Muscle of back (tissue), 11 donors: Measurements from ENCODE around the gene SCRN3. TPM values are rescaled to one million over a fixed set of nuclear protein-coding genes. Genes with fewer than 3 reads are reported as not detected.
"Not testable (repeated sequence)": the region's sequence is repeated elsewhere in the genome, so short reads cannot be mapped to it uniquely, and the experiment has no call there.

Experiments
- DNase-seq, 3 donors: peaks; one replicate each; pipeline versions ENCODE4 v3.0.0 to v3.0.0-alpha.2; 2013
- polyA plus RNA-seq, 10 donors: library from polyadenylated mRNA; unstranded; fragments of 120-200 nt; gene quantifications; one replicate each; pipeline ENCODE4 v1.2.1, GENCODE V29; 2013; ENCODE audit not compliant: insufficient read length in 10 of 10

SCRN3 gene
- polyA plus RNA-seq, 10 donors: 26.2 to 37.5 (median 31.2) TPM

- DNase-seq: no peak
These were observed 5.3 kb downstream of the SCRN3 start for GRCh38 chr2:174400853-174401252.

DNA sequence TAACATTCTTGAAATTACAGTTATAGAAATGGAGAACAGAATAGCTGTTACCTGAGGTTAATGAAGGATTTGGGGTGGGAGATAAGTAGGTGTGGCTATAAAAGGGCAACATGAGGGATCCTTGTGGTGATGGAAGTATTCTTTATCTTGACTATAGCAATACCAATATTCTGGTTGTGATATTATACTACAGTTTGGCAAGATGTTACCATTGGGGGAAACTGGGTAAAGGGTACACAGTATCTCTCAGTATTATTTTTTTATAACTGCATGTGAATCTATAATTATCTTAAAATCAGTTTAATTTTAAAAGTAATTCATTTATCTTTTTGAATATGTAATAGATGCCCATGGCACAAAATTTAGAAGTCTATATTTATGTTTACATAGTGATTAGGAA, 8.1 kb downstream of the SCRN3 start:
- no peak for DNase-seq

DNA sequence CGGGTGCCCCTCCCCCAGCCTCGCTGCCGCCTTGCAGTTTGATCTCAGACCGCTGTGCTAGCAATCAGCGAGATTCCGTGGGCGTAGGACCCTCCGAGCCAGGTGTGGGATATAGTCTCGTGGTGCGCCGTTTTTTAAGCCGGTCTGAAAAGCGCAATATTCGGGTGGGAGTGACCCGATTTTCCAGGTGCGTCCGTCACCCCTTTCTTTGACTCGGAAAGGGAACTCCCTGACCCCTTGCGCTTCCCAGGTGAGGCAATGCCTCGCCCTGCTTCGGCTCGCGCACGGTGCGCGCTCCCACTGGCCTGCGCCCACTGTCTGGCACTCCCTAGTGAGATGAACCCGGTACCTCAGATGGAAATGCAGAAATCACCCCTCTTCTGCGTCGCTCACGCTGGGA, 14.5 kb downstream of the SCRN3 start:
- not testable (repeated sequence) for DNase-seq

DNA sequence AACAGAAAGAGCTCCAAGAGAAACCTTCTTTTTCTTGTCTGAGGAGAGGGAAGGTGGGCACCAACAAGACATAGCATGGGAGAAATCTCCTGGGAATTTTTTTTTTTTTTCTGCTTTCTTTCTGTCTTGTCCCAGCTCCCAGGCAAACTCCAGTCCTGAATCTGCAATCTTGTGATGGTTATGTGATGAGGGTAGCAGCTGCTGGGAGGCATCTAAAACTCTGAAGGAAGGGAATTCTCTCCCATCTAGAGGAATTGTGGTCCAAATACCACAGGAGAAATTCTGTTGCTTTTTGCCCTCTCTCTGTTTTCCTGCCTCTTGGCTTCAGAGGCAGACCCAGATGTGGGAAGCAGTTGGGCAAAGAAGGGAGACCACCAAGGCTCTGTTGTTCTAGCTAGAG, 16.7 kb downstream of the SCRN3 start:
- DNase-seq: no peak

DNA sequence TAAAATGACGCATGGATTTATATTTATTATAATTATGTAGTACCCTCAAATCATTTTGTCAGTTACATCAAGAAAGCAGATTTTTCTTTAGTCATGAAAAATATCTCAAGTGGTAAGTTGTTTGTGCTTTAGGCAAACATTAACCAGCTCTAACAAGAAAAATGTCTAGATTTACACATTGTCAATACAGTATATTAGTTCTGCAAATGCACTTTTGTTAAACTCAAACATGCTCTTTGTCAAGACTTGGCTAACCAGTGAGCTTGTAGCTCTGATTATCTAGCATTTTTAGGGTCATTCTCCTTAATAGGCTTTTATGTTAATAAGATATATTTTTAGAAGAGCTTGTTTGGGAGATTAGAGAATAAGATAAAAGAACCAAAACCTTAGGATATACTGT, 32.7 kb downstream of the SCRN3 start:
- DNase-seq: no peak

- DNase-seq: no peak
These were observed 34.5 kb downstream of the SCRN3 start for GRCh38 chr2:174430066-174430465.

GRCh38 chr2:174431902-174432301, 36.4 kb downstream of the SCRN3 start:
- DNase-seq: no peak

DNA sequence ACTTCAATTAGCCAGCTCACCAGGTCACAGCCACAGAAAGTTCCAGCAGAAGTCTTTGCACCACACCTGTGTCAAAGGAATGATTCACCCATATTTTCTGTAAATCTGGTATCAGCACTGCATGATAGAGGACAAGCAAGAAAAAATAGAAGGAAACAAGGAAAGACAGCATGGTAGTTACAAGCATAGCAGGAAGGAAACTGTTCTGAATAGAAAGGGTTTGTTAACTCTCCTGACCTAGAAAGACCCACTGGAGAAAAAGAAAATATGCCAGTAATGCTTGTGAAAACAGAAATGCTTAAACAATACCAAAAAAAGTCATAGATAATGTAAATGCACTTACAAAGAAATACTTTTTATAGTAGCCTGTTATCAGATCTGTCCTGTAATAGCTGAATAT, 40.8 kb downstream of the SCRN3 start:
- no peak for DNase-seq

GRCh38 chr2:174438146-174438886, 42.8 kb downstream of the SCRN3 start:
- DNase-seq: peak in 2 of 3 donors; percentile 4 to 10

DNA sequence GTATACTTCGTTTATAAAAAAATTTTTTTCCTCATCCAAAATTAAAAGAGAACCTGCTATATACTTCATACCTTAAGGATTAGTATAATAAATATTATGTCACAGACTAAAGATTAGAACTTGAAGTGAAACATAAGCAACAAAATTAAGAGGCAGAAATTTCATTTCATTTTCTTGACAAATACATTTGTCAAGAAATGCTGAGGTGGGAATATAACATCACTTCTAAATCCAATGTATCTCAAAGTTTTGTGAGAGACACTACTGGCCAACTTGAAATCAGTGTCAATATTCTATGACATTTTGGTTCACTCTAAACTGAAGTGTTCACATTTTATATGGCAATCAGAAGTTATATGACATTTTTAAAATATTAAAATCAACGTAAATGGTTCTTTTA, 43.8 kb downstream of the SCRN3 start:
- no peak for DNase-seq

GRCh38 chr2:174439950-174440349, 44.4 kb downstream of the SCRN3 start:
- DNase-seq: no peak

- peak in 2 of 3 donors; percentile 32 to 65 for DNase-seq
These were observed 47.3 kb downstream of the SCRN3 start for GRCh38 chr2:174442546-174443510.

GRCh38 chr2:174444761-174445160, 49.2 kb downstream of the SCRN3 start:
- peak in 1 of 3 donors; percentile 26 for DNase-seq

DNA sequence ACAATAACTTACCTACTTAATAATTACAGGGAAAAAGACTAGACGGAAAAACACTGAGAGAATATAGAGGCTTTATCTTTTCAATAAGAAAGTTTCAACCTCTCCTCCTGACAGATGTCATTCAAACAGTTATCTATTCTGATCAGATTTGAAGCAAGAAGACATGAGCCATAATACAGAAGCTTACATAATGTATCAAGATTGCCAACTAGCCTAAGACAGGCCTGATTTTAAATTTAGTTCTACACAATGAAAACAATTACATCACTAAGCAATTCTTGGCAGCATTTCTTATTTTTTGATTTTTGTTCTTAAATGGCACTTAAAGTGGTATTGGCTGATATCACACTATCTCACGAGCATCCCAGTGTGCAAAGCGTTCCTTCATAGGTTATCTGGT, 49.7 kb downstream of the SCRN3 start:
- DNase-seq: no peak

DNA sequence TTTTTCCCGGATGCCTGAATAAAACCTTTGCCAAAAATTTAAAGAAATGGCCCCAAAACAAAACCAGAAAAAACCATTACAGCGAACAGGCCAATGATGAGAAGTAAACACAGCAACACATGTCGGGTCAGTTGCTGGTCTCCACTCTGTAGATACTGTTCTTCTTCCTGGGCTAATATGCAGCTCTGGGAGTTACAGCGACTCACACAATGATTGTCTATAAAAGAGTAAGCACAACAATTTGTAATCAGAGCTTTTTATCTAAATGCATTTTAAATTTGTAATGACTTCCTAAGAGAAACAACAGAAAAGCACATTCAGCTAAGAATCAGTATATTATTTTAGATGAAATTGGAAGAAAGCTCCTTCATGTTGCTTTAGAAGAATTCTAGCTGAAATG, 51.0 kb downstream of the SCRN3 start:
- DNase-seq: no peak

DNA sequence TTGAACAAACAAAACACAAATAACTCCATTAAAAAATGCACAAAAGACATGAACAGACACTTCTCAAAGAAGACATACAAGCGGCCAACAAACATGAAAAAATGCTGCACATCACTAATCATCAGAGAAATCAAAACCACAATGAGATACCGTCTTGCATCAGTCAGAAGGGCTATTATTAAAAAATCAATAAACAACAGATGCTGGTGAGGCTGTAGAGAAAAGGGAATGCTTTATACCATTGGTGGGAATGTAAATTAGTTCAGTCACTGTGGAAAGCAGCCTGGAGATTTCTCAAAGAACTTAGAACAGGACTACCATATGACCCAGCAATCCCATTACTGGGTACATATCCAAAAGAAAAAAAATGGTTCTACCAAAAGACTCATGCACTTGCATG, 53.5 kb downstream of the SCRN3 start:
- DNase-seq: no peak

DNA sequence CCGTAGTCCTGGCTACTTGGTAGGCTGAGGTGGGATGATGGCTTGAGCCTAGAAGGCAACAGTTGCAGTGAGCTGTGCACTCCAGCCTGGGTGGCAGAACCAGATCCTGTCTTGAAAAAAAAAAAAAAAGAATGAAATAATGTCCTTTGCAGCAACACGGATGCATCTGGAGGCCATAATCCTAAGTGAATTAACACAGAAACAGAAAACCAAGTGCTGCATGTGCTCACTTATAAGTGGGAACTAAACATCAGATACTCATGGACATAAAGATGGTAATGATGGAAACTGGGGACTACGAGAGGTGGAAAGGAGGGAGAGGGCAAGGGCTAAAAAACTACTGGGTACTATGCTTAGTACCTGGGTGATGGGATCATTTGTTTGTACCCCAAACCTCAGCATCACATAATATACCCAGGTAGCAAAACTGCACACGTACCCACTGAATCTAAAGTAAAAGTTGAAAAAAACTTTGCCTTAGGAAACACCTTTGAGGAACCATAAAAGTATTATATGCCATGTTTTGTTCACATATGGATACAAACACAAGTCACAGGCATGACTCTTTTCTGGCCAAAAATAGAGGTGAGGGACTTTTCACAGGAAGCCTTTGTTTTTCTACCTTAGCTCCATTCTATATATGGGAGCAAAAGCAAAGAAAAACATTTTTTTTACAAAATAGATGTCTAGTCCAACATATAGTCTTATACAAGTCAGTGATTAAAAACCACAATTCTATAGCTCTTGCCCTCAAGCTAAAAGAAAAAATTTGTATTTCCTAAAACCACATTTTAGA, 54.7 kb downstream of the SCRN3 start:
- DNase-seq: no peak

GRCh38 chr2:174454566-174454965, 59.0 kb downstream of the SCRN3 start:
- DNase-seq: no peak

DNA sequence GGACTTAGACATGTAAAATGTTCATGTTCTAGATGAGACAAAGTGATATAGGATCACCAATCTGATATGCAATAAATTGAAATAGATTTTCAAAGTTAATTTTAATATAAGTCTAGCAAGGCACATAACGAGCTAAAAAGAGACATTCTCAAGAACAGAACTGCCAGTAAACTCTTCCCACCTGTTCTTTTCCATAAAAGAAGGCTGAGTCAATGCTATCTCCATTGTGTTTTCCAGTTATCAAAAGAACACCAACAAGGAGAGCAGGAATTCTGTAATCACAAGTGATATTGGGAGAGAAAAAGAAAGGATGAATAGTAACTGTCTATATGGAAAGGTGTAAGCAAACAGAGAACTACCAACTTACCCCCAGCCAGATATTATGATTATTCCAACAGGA, 65.7 kb downstream of the SCRN3 start:
- DNase-seq: no peak

- peak in 1 of 3 donors; percentile 30 for DNase-seq
These were observed 69.8 kb downstream of the SCRN3 start for GRCh38 chr2:174465327-174465726.

DNA sequence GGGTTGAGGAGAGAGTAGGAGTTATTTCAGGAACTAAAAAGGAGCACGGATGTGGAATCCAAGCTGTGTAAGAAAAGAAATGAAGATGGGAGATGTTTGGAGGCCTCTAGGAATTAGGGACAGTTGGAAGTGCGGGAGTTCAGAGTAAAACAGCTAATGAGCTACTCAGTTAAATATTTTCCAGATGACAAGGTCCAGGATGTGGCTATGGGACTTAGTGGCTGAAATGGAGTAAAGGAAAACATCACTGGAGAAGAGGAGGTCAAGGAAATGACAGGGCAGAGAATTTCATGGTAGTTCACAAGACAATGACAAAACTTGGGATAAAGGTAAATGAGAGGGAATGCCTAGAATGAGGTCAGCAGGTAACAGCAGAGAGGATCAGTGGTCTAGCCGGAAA, 78.3 kb downstream of the SCRN3 start:
- no peak for DNase-seq

- DNase-seq: no peak
These were observed 82.2 kb downstream of the SCRN3 start for GRCh38 chr2:174477759-174478158.
